ENCODE results near the gene SGSM1. TPM values are rescaled to one million over a fixed set of nuclear protein-coding genes. Genes with fewer than 3 reads are reported as not detected.

The SGSM1 gene
- total RNA-seq, 1 donor: not detected

GRCh38 chr22:24954114-24954463 lies 148.1 kb downstream of the SGSM1 start:
- Histone ChIP-seq H3K4me2 (ENCODE audit: insufficient read depth, low read length) (peak overlapping the region; percentile 99), H3K79me2 (ENCODE audit: insufficient read depth, low read length) (peaks cover 38% of the 10 kb centered on the region), H3K36me3 (ENCODE audit: insufficient read depth, low read length) (no peaks in the 10 kb centered on the region), H3K27ac (ENCODE audit: low read depth, low read length) (no peak overlapping the region), H2AFZ (ENCODE audit: low read length) (no peak overlapping the region), H3K9me3 (ENCODE audit: low read depth, low read length) (no peaks in the 10 kb centered on the region), H3K27me3 (ENCODE audit: insufficient read depth, low read length) (no peaks in the 10 kb centered on the region), H3K4me1 (ENCODE audit: insufficient read depth, low read length) (peaks cover 22% of the 10 kb centered on the region), H4K20me1 (ENCODE audit: insufficient read depth, low read length) (peaks cover 7% of the 10 kb centered on the region), H3K4me3 (ENCODE audit: insufficient read depth, low read length) (peak overlapping the region; percentile 95)
- DNase-seq (ENCODE audit: insufficient read length, low spot score, missing footprints): no peak
- TF ChIP-seq CTCF (IDR thresholded peaks at IDR 0.05; ENCODE audit: extremely low read depth, low read depth, low read length): no peak

GRCh38 chr22:24954856-24955255 lies 148.8 kb downstream of the SGSM1 start:
- Histone ChIP-seq H3K9me3 (ENCODE audit: low read depth, low read length) (no peaks in the 10 kb centered on the region), H3K4me3 (ENCODE audit: insufficient read depth, low read length) (no peak overlapping the region), H3K36me3 (ENCODE audit: insufficient read depth, low read length) (no peaks in the 10 kb centered on the region), H2AFZ (ENCODE audit: low read length) (no peak overlapping the region), H4K20me1 (ENCODE audit: insufficient read depth, low read length) (peaks cover 7% of the 10 kb centered on the region), H3K27me3 (ENCODE audit: insufficient read depth, low read length) (no peaks in the 10 kb centered on the region), H3K4me2 (ENCODE audit: insufficient read depth, low read length) (no peak overlapping the region), H3K4me1 (ENCODE audit: insufficient read depth, low read length) (peaks cover 22% of the 10 kb centered on the region), H3K27ac (ENCODE audit: low read depth, low read length) (no peak overlapping the region), H3K79me2 (ENCODE audit: insufficient read depth, low read length) (peaks cover 42% of the 10 kb centered on the region)
- TF ChIP-seq CTCF (IDR thresholded peaks at IDR 0.05; ENCODE audit: extremely low read depth, low read depth, low read length): no peak
- no peak for DNase-seq (ENCODE audit: insufficient read length, low spot score, missing footprints)

- Histone ChIP-seq H3K4me1 (ENCODE audit: insufficient read depth, low read length) (peaks cover 12% of the 10 kb centered on the region), H2AFZ (ENCODE audit: low read length) (no peak overlapping the region), H3K4me2 (ENCODE audit: insufficient read depth, low read length) (no peak overlapping the region), H4K20me1 (ENCODE audit: insufficient read depth, low read length) (peaks cover 8% of the 10 kb centered on the region), H3K27ac (ENCODE audit: low read depth, low read length) (no peak overlapping the region), H3K27me3 (ENCODE audit: insufficient read depth, low read length) (no peaks in the 10 kb centered on the region), H3K36me3 (ENCODE audit: insufficient read depth, low read length) (no peaks in the 10 kb centered on the region), H3K4me3 (ENCODE audit: insufficient read depth, low read length) (no peak overlapping the region), H3K79me2 (ENCODE audit: insufficient read depth, low read length) (peaks cover 58% of the 10 kb centered on the region), H3K9me3 (ENCODE audit: low read depth, low read length) (no peaks in the 10 kb centered on the region)
- DNase-seq (ENCODE audit: insufficient read length, low spot score, missing footprints): no peak
- TF ChIP-seq CTCF (IDR thresholded peaks at IDR 0.05; ENCODE audit: extremely low read depth, low read depth, low read length): no peak
These were observed 151.0 kb downstream of the SGSM1 start for GRCh38 chr22:24957043-24957442.

- no peak overlapping the region for H3K27ac ChIP-seq (ENCODE audit: low read depth, low read length)
- no peak for TF ChIP-seq CTCF (IDR thresholded peaks at IDR 0.05; ENCODE audit: extremely low read depth, low read depth, low read length)
- no peak overlapping the region for H3K4me3 ChIP-seq (ENCODE audit: insufficient read depth, low read length)
- no peak overlapping the region for H3K4me2 ChIP-seq (ENCODE audit: insufficient read depth, low read length)
- H3K79me2 ChIP-seq (ENCODE audit: insufficient read depth, low read length): peaks cover 54% of the 10 kb centered on the region
- peaks cover 7% of the 10 kb centered on the region for H4K20me1 ChIP-seq (ENCODE audit: insufficient read depth, low read length)
- H3K9me3 ChIP-seq (ENCODE audit: low read depth, low read length): no peaks in the 10 kb centered on the region
- no peaks in the 10 kb centered on the region for H3K27me3 ChIP-seq (ENCODE audit: insufficient read depth, low read length)
- H3K4me1 ChIP-seq (ENCODE audit: insufficient read depth, low read length): no peaks in the 10 kb centered on the region
- H3K36me3 ChIP-seq (ENCODE audit: insufficient read depth, low read length): no peaks in the 10 kb centered on the region
- no peak for DNase-seq (ENCODE audit: insufficient read length, low spot score, missing footprints)
- H2AFZ ChIP-seq (ENCODE audit: low read length): no peak overlapping the region
These were observed 155.3 kb downstream of the SGSM1 start for GRCh38 chr22:24961217-24961844.
